Smooth muscle cell (in vitro differentiated cells): ENCODE results near the gene SLC24A3. TPM values are rescaled to one million over a fixed set of nuclear protein-coding genes. Genes with fewer than 3 reads are reported as not detected.

Experiments used
- DNase-seq: peaks from one replicate; lab custom pipeline; 2025; ENCODE audit not compliant: unreplicated experiment; lab: John Stamatoyannopoulos, UW
- H2AFZ ChIP-seq: fragments of 200-600 bp; sonication (generic); 2 replicates; pipeline ENCODE4 v1.6.0; 2016; ENCODE audit warnings: antibody characterized with exemption, low read depth, mild to moderate bottlenecking
- H3F3A ChIP-seq: fragments of 200-600 bp; sonication (generic); 2 replicates; pipeline ENCODE4 v1.6.0; 2017; ENCODE audit warnings: antibody characterized with exemption, low read depth
- H3K27ac ChIP-seq: fragments of 200-600 bp; sonication (generic); 2 replicates; pipeline ENCODE4 v1.5.1; 2016; ENCODE audit warnings: low read depth, mild to moderate bottlenecking
- H3K27me3 ChIP-seq: fragments of 200-600 bp; sonication (generic); 2 replicates; pipeline ENCODE4 v1.6.1; 2016; ENCODE audit warnings: low read depth, mild to moderate bottlenecking
- H3K36me3 ChIP-seq: fragments of 200-600 bp; sonication (generic); 2 replicates; pipeline ENCODE4 v1.5.1; 2016; ENCODE audit warnings: low read depth
- H3K4me1 ChIP-seq: fragments of 200-600 bp; sonication (generic); 2 replicates; pipeline ENCODE4 v1.5.1; 2016; ENCODE audit warnings: low read depth
- H3K4me2 ChIP-seq: fragments of 200-600 bp; sonication (generic); 2 replicates; pipeline ENCODE4 v1.6.0; 2016; ENCODE audit warnings: mild to moderate bottlenecking
- H3K4me3 ChIP-seq: fragments of 200-600 bp; sonication (generic); 2 replicates; pipeline ENCODE4 v1.5.1; 2016; ENCODE audit warnings: mild to moderate bottlenecking
- H3K79me2 ChIP-seq: fragments of 200-600 bp; sonication (generic); 2 replicates; pipeline ENCODE4 v1.6.0; 2016; ENCODE audit warnings: low read depth, mild to moderate bottlenecking
- H3K9ac ChIP-seq: fragments of 200-600 bp; sonication (generic); 2 replicates; pipeline ENCODE4 v1.6.0; 2016; ENCODE audit warnings: low read depth
- H3K9me3 ChIP-seq: fragments of 200-600 bp; sonication (generic); replicated peaks from 2 replicates; pipeline ENCODE4 v1.5.1; 2016; ENCODE audit warnings: low read depth
- H4K20me1 ChIP-seq: fragments of 200-600 bp; sonication (generic); 2 replicates; pipeline ENCODE4 v1.6.0; 2016; ENCODE audit warnings: low read depth
- CTCF ChIP-seq: fragments of 200-600 bp; sonication (generic); IDR thresholded peaks from 2 replicates; pipeline ENCODE4 v1.5.1; 2017; ENCODE audit warnings: borderline replicate concordance, mild to moderate bottlenecking, antibody characterized with exemption; ENCODE audit not compliant: insufficient read depth, poor library complexity, severe bottlenecking
- WGBS: methylation state at CpG from one replicate; pipeline ENCODE4 v1.1.7; 2016; ENCODE audit warnings: low lambda C conversion rate; 5-methylcytosine and 5-hydroxymethylcytosine counted together
- polyA plus RNA-seq: library from polyadenylated mRNA; unstranded; fragments of >200 nt; fragmentation: Nextera tagmentation; extraction: Ambion mirVana; gene quantifications from 2 replicates; pipeline ENCODE4 v1.2.1, GENCODE V29; 2016
- total RNA-seq: library from RNA; depleted of rRNA; stranded (reverse); fragments of >200 nt; gene quantifications from 2 replicates; pipeline ENCODE4 v1.2.3, GENCODE V29; 2014

Gene SLC24A3
- total and polyA plus RNA-seq, 2 experiments from 2014 or later: 2.5 to 3.2 TPM

- WGBS: 66% methylated on average over 2 of the region's 2 CpGs
- H3K4me2 ChIP-seq: no peak overlapping the region
- no peaks in the 10 kb centered on the region for H3K9me3 ChIP-seq
- H3K4me1 ChIP-seq: no peaks in the 10 kb centered on the region
- no peaks in the 10 kb centered on the region for H4K20me1 ChIP-seq
- TF ChIP-seq CTCF: no peak
- no peaks in the 10 kb centered on the region for H3F3A ChIP-seq
- DNase-seq: no peak
- H3K79me2 ChIP-seq: no peaks in the 10 kb centered on the region
- H3K36me3 ChIP-seq: no peaks in the 10 kb centered on the region
- H3K27me3 ChIP-seq: no peaks in the 10 kb centered on the region
- no peak overlapping the region for H2AFZ ChIP-seq
- H3K27ac ChIP-seq: no peak overlapping the region
- H3K4me3 ChIP-seq: no peak overlapping the region
- no peak overlapping the region for H3K9ac ChIP-seq
These were observed 82.6 kb downstream of the SLC24A3 start for GRCh38 chr20:19295076-19295475.

- no peak overlapping the region for H3K9ac ChIP-seq
- no peaks in the 10 kb centered on the region for H3F3A ChIP-seq
- H3K79me2 ChIP-seq: no peaks in the 10 kb centered on the region
- no peak for DNase-seq
- H3K27me3 ChIP-seq: no peaks in the 10 kb centered on the region
- TF ChIP-seq CTCF: no peak
- 58% methylated on average over 3 of the region's 3 CpGs for WGBS
- H3K4me1 ChIP-seq: no peaks in the 10 kb centered on the region
- H2AFZ ChIP-seq: no peak overlapping the region
- no peaks in the 10 kb centered on the region for H3K36me3 ChIP-seq
- no peaks in the 10 kb centered on the region for H3K9me3 ChIP-seq
- no peaks in the 10 kb centered on the region for H4K20me1 ChIP-seq
- no peak overlapping the region for H3K4me3 ChIP-seq
- H3K4me2 ChIP-seq: no peak overlapping the region
- no peak overlapping the region for H3K27ac ChIP-seq
These were observed 86.2 kb downstream of the SLC24A3 start for GRCh38 chr20:19298652-19299051.

- WGBS: 97% methylated on average over 6 of the region's 6 CpGs
These were observed 88.0 kb downstream of the SLC24A3 start for GRCh38 chr20:19300395-19300794.

More at GRCh38 chr20:19300395-19300794, 88.0 kb downstream of the SLC24A3 start:
- Histone ChIP-seq H3F3A (no peaks in the 10 kb centered on the region), H2AFZ (no peak overlapping the region), H3K4me1 (no peaks in the 10 kb centered on the region), H4K20me1 (no peaks in the 10 kb centered on the region), H3K9me3 (no peaks in the 10 kb centered on the region), H3K27ac (no peak overlapping the region), H3K36me3 (no peaks in the 10 kb centered on the region), H3K4me3 (no peak overlapping the region), H3K79me2 (no peaks in the 10 kb centered on the region), H3K27me3 (no peaks in the 10 kb centered on the region), H3K4me2 (no peak overlapping the region), H3K9ac (no peak overlapping the region)
- TF ChIP-seq CTCF: no peak
- no peak for DNase-seq
